ENCODE results near the gene GTF2IRD1. TPM values are rescaled to one million over a fixed set of nuclear protein-coding genes. Genes with fewer than 3 reads are reported as not detected.

The GTF2IRD1 gene
- total RNA-seq, 1 donor from 2014 or later = 0.67 TPM

- Mint-ChIP-seq H3K9me3 (peaks cover 5% of the 10 kb centered on the region), H3K4me1 (no peaks in the 10 kb centered on the region), H3K27ac (no peak overlapping the region), H3K4me3 (no peak overlapping the region), H3K27me3 (peaks cover 3% of the 10 kb centered on the region), H3K36me3 (ENCODE audit: low read depth) (no peaks in the 10 kb centered on the region)
- ATAC-seq (ENCODE audit: low read depth) (no peak), DNase-seq (no peak)
- intact Hi-C loops (cut with micrococcal nuclease) = no loop called here
- ChIA-PET CTCF (no interaction called here), POLR2A (interaction anchor here (0.7 kb wide), 2 partner anchors 36 to 62 kb away, joined by 3 to 4 read pairs; no protein-coding TSS in a partner anchor)
- no peak for TF ChIP-seq CTCF (IDR thresholded peaks at IDR 0.05)
Observed at GRCh38 chr7:74441801-74442200, 11.9 kb upstream of the GTF2IRD1 start.

GRCh38 chr7:74443543-74444247, 10.0 kb upstream of the GTF2IRD1 start:
- TF ChIP-seq CTCF (IDR thresholded peaks at IDR 0.05) = no peak
- POLR2A ChIA-PET = no interaction called here
- Mint-ChIP-seq H3K27ac (no peak overlapping the region), H3K4me1 (no peaks in the 10 kb centered on the region), H3K27me3 (peaks cover 3% of the 10 kb centered on the region), H3K9me3 (no peaks in the 10 kb centered on the region), H3K4me3 (no peak overlapping the region), H3K36me3 (ENCODE audit: low read depth) (no peaks in the 10 kb centered on the region)
- DNase-seq (no peak), ATAC-seq (ENCODE audit: low read depth) (no peak)
- intact Hi-C loops (cut with micrococcal nuclease) = no loop called here
- CTCF ChIA-PET = no interaction called here

GRCh38 chr7:74449144-74449543, 4.6 kb upstream of the GTF2IRD1 start:
- no peak for DNase-seq
- ChIA-PET POLR2A (interaction anchor here (0.7 kb wide), 1 partner anchor 29 kb away, joined by 3 read pairs; no protein-coding TSS in a partner anchor), CTCF (interaction anchor here (2.6 kb wide), 1 partner anchor 117 kb away, joined by 14 read pairs; no protein-coding TSS in a partner anchor)
- Mint-ChIP-seq H3K9me3 (no peaks in the 10 kb centered on the region), H3K4me3 (no peak overlapping the region), H3K36me3 (ENCODE audit: low read depth) (no peaks in the 10 kb centered on the region), H3K4me1 (peaks cover 12% of the 10 kb centered on the region), H3K27me3 (peaks cover 3% of the 10 kb centered on the region), H3K27ac (no peak overlapping the region)
- intact Hi-C loops (cut with micrococcal nuclease) = no loop called here
- TF ChIP-seq CTCF (IDR thresholded peaks at IDR 0.05) = no peak
- no peak for ATAC-seq (ENCODE audit: low read depth)

- intact Hi-C loops (cut with micrococcal nuclease) = loop anchor here (1.0 to 5.0 kb wide), 2 partner anchors 116 to 262 kb away; no protein-coding TSS in a partner anchor
- TF ChIP-seq CTCF (IDR thresholded peaks at IDR 0.05) = no peak
- peak; percentile 29 for DNase-seq
- peaks cover 3% of the 10 kb centered on the region for H3K27me3 Mint-ChIP-seq
- no peak overlapping the region for H3K27ac Mint-ChIP-seq
- H3K9me3 Mint-ChIP-seq = no peaks in the 10 kb centered on the region
- H3K4me1 Mint-ChIP-seq = peaks cover 12% of the 10 kb centered on the region
- ChIA-PET POLR2A (interaction anchor here (0.6 to 0.7 kb wide), 2 partner anchors 116 to 200 kb away, joined by 3 to 11 read pairs; no protein-coding TSS in a partner anchor), CTCF (interaction anchor here (0.6 to 2.6 kb wide), 3 partner anchors 30 to 215 kb away, joined by 3 to 14 read pairs (median 4); no protein-coding TSS in a partner anchor)
- H3K36me3 Mint-ChIP-seq (ENCODE audit: low read depth) = no peaks in the 10 kb centered on the region
- peak; percentile 51 for ATAC-seq (ENCODE audit: low read depth)
- H3K4me3 Mint-ChIP-seq = no peak overlapping the region
Observed at GRCh38 chr7:74449809-74450397, 3.8 kb upstream of the GTF2IRD1 start.

GRCh38 chr7:74452748-74453321, 871 bp upstream of the GTF2IRD1 start:
- ATAC-seq (ENCODE audit: low read depth) (no peak), DNase-seq (no peak)
- H3K27me3 Mint-ChIP-seq = peaks cover 6% of the 10 kb centered on the region
- intact Hi-C loops (cut with micrococcal nuclease) = loop anchor here (2.0 to 5.0 kb wide), 2 partner anchors 206 to 259 kb away; no protein-coding TSS in a partner anchor
- CTCF ChIA-PET = no interaction called here
- peak overlapping the region; percentile 42 for H3K4me3 Mint-ChIP-seq
- POLR2A ChIA-PET = no interaction called here
- no peaks in the 10 kb centered on the region for H3K36me3 Mint-ChIP-seq (ENCODE audit: low read depth)
- peak overlapping the region; percentile 43 for H3K27ac Mint-ChIP-seq
- H3K9me3 Mint-ChIP-seq = no peaks in the 10 kb centered on the region
- no peak for TF ChIP-seq CTCF (IDR thresholded peaks at IDR 0.05)
- H3K4me1 Mint-ChIP-seq = peaks cover 16% of the 10 kb centered on the region
